Sigmoid colon (tissue), 7 donors: ENCODE data around the gene CLK4. TPM values are rescaled to one million over a fixed set of nuclear protein-coding genes. Genes with fewer than 3 reads are reported as not detected.

Experiments
- DNase-seq: peaks from one replicate; pipeline ENCODE4 v3.0.0-alpha.2; 2019
- H3K27ac ChIP-seq, 4 donors: fragments of 200-600 bp; sonication (generic); one replicate each; pipeline ENCODE4 v1.5.1; 2016 to 2019; ENCODE audit warnings: mild to moderate bottlenecking in 1 of 4
- H3K27me3 ChIP-seq, 3 donors: fragments of 200-600 bp; sonication (generic); one replicate each; pipeline ENCODE4 v1.5.1; 2019; ENCODE audit warnings: mild to moderate bottlenecking in 1 of 3
- H3K36me3 ChIP-seq, 4 donors: fragments of 200-600 bp; sonication (generic); one replicate each; pipeline ENCODE4 v1.5.1; 2016 to 2019
- H3K4me1 ChIP-seq, 4 donors: fragments of 200-600 bp; sonication (generic); one replicate each; pipeline ENCODE4 v1.5.1; 2017 to 2019
- H3K4me3 ChIP-seq, 4 donors: fragments of 200-600 bp; sonication (generic); one replicate each; pipeline ENCODE4 v1.5.1; 2017 to 2019; ENCODE audit warnings: mild to moderate bottlenecking in 2 of 4, moderate library complexity in 1 of 4
- H3K9me3 ChIP-seq, 4 donors: fragments of 200-600 bp in 3 of 4; sonication (generic) in 3 of 4; one replicate each; pipeline versions ENCODE4 v1.5.1 to v1.6.1; 2013 to 2019
- CTCF ChIP-seq, 4 experiments: fragments of 450-650 bp in 3 of 4; fragments of 200-600 bp in 1 of 4; IDR thresholded peaks; one replicate each; pipeline ENCODE4 v1.5.1; 2016 to 2019; ENCODE audit warnings: antibody characterized with exemption in 4 of 4, mild to moderate bottlenecking in 3 of 4, moderate library complexity in 2 of 4
- EP300 ChIP-seq, 4 donors: sonication (generic); formaldehyde crosslinking; IDR thresholded peaks; one replicate each; pipeline ENCODE4 v1.6.1; 2017; ENCODE audit warnings: antibody characterized with exemption in 4 of 4
- POLR2A ChIP-seq, 2 donors: fragments of 450-650 bp; IDR thresholded peaks; one replicate each; pipeline ENCODE4 v1.6.1; 2016; ENCODE audit warnings: antibody characterized with exemption in 2 of 2, mild to moderate bottlenecking in 2 of 2, moderate library complexity in 2 of 2
- POLR2AphosphoS5 ChIP-seq, 4 donors: sonication (generic); formaldehyde crosslinking; IDR thresholded peaks; one replicate each; pipeline ENCODE4 v1.6.1; 2017; ENCODE audit warnings: antibody characterized with exemption in 4 of 4
- WGBS, 2 donors: extraction: QIAGEN DNeasy Blood & Tissue Kit; methylation state at CpG; one replicate each; pipeline ENCODE4 v1.1.7; 2013; 5-methylcytosine and 5-hydroxymethylcytosine counted together
- intact Hi-C: fragments of 100-400 bp; cut with DNase I; formaldehyde crosslinking; loops from one replicate; pipeline ENCODE4 v1.15.1; 2023
- polyA plus RNA-seq, 3 donors: library from polyadenylated mRNA; stranded (reverse); fragments of 200-250 nt; gene quantifications; one replicate each; pipeline ENCODE4 v1.2.3, GENCODE V29; 2013
- total RNA-seq, 4 donors: library from RNA; depleted of rRNA; stranded (reverse); fragments of >200 nt; gene quantifications; one replicate each; pipeline ENCODE4 v1.1.0, GENCODE V29; 2016
- donor health status: healthy with polysubstance abuse.
- donor health status: Bipolar disorder and iron deficiency.
- donor health status: healthy.

CLK4 gene
- total and polyA plus RNA-seq, 7 donors, result 5.3 to 51.8 (median 31.8) TPM

GRCh38 chr5:178590141-178590923 is 36.5 kb downstream of the CLK4 start, which contains the start of gene COL23A1:
COL23A1 (minus strand) TSS chr5:178590393.
- intact Hi-C loops, result loop anchor here (1.0 to 2.0 kb wide), 2 partner anchors 310 to 358 kb away; partner anchors contain the start of gene PHYKPL
- Histone ChIP-seq H3K4me3 (peak within 1 kb of the TSS; percentile 26 to 60 (median 48)), H3K4me1 (peaks cover 0 to 27% (median 21%) of the 10 kb centered on the region in 4 donors), H3K27me3 (peaks cover 3 to 23% (median 20%) of the 10 kb centered on the region in 3 donors), H3K36me3 (peaks cover 0 to 13% (median 0%) of the 10 kb centered on the region in 4 donors), H3K27ac (peak within 1 kb of the TSS in 3 of 4 donors; percentile 0 to 56 (median 55)), H3K9me3 (peaks cover 0 to 9% (median 3%) of the 10 kb centered on the region in 4 donors)
- peak; percentile 77 for DNase-seq
- 2 to 4% methylated on average over 78 of the region's 78 CpGs for WGBS, 2 donors
- TF ChIP-seq CTCF (IDR thresholded peaks at IDR 0.05) (peak; percentile 27 to 64 (median 57)), EP300 (IDR thresholded peaks at IDR 0.05) (no peak)

GRCh38 chr5:178589180-178590140 is 37.4 kb downstream of the CLK4 start:
- Histone ChIP-seq H3K36me3 (peaks cover 0 to 5% (median 0%) of the 10 kb centered on the region in 4 donors), H3K9me3 (peaks cover 0 to 3% (median 0%) of the 10 kb centered on the region in 4 donors), H3K4me1 (peaks cover 0 to 27% (median 21%) of the 10 kb centered on the region in 4 donors), H3K27me3 (peaks cover 3 to 23% (median 20%) of the 10 kb centered on the region in 3 donors), H3K4me3 (peak overlapping the region; percentile 26 to 60 (median 48)), H3K27ac (no peak overlapping the region)
- intact Hi-C loops, result loop anchor here (1.0 to 5.0 kb wide), 3 partner anchors 37 to 357 kb away; partner anchors contain the start of gene PHYKPL
- WGBS, 2 donors, result 9 to 11% methylated on average over 91 of the region's 91 CpGs
- DNase-seq, result no peak
- no peak for TF ChIP-seq POLR2A (IDR thresholded peaks at IDR 0.05)
- TF ChIP-seq EP300 (IDR thresholded peaks at IDR 0.05), result no peak
- no peak for TF ChIP-seq POLR2AphosphoS5 (IDR thresholded peaks at IDR 0.05)
- TF ChIP-seq CTCF (IDR thresholded peaks at IDR 0.05), result no peak

- H3K27me3 ChIP-seq, result peaks cover 3 to 23% (median 20%) of the 10 kb centered on the region in 3 donors
- no peak for DNase-seq
- H3K4me1 ChIP-seq, result peaks cover 0 to 27% (median 21%) of the 10 kb centered on the region in 4 donors
- no peaks in the 10 kb centered on the region for H3K9me3 ChIP-seq
- no peak overlapping the region for H3K27ac ChIP-seq
- no peak overlapping the region for H3K4me3 ChIP-seq
- H3K36me3 ChIP-seq, result no peaks in the 10 kb centered on the region
- intact Hi-C loops, result loop anchor here (5.0 kb wide), 1 partner anchor 36 kb away; no protein-coding TSS in a partner anchor
- TF ChIP-seq POLR2AphosphoS5 (IDR thresholded peaks at IDR 0.05), result no peak
- TF ChIP-seq POLR2A (IDR thresholded peaks at IDR 0.05), result no peak
- TF ChIP-seq CTCF (IDR thresholded peaks at IDR 0.05), result no peak
- no peak for TF ChIP-seq EP300 (IDR thresholded peaks at IDR 0.05)
- 48 to 73% methylated on average over 8 of the region's 8 CpGs for WGBS, 2 donors
Observed at GRCh38 chr5:178588769-178589168, 38.1 kb downstream of the CLK4 start.

GRCh38 chr5:178587763-178588611 is 38.9 kb downstream of the CLK4 start:
- H3K4me1 ChIP-seq, result peaks cover 0 to 27% (median 21%) of the 10 kb centered on the region in 4 donors
- H3K27ac ChIP-seq, result no peak overlapping the region
- no peak for DNase-seq
- no peaks in the 10 kb centered on the region for H3K36me3 ChIP-seq
- H3K4me3 ChIP-seq, result no peak overlapping the region
- TF ChIP-seq POLR2A (IDR thresholded peaks at IDR 0.05), result no peak
- no peak for TF ChIP-seq POLR2AphosphoS5 (IDR thresholded peaks at IDR 0.05)
- TF ChIP-seq CTCF (IDR thresholded peaks at IDR 0.05), result no peak
- TF ChIP-seq EP300 (IDR thresholded peaks at IDR 0.05), result no peak
- no peaks in the 10 kb centered on the region for H3K9me3 ChIP-seq
- peaks cover 3 to 23% (median 20%) of the 10 kb centered on the region in 3 donors for H3K27me3 ChIP-seq
- 17 to 61% methylated on average over 13 of the region's 13 CpGs for WGBS, 2 donors
- intact Hi-C loops, result loop anchor here (5.0 kb wide), 1 partner anchor 36 kb away; no protein-coding TSS in a partner anchor
